ENCODE results near the gene EFL1. TPM values are rescaled to one million over a fixed set of nuclear protein-coding genes. Genes with fewer than 3 reads are reported as not detected.
A peak's percentile ranks its signal among the peaks of the same experiment; 100 is the strongest.

The EFL1 gene
- total and polyA plus RNA-seq, 3 experiments from 2014 or later = 18.3 to 22.2 (median 22.1) TPM

GRCh38 chr15:82138306-82138705 lies 124.2 kb downstream of the EFL1 start:
- Histone ChIP-seq H3K9me3 (ENCODE audit: low read length) (no peaks in the 10 kb centered on the region), H3K27me3 (ENCODE audit: insufficient read depth, low read length, poor library complexity, severe bottlenecking) (no peaks in the 10 kb centered on the region), H3K27ac (ENCODE audit: low read depth, low read length) (no peak overlapping the region), H3K4me3 (ENCODE audit: low read length) (no peak overlapping the region), H3K4me1 (ENCODE audit: insufficient read depth, low read length) (no peaks in the 10 kb centered on the region), H3K36me3 (ENCODE audit: insufficient read depth, low read length) (peaks cover 6% of the 10 kb centered on the region)
- H3K4me3 Mint-ChIP-seq = no peak overlapping the region
- no peaks in the 10 kb centered on the region for H3K27me3 Mint-ChIP-seq
- H3K36me3 Mint-ChIP-seq = peaks cover 10 to 59% (median 32%) of the 10 kb centered on the region in 3 donors
- H3K9me3 Mint-ChIP-seq = no peaks in the 10 kb centered on the region
- ChIA-PET CTCF (no interaction called here), POLR2A (no interaction called here)
- no peak overlapping the region for H3K27ac Mint-ChIP-seq
- no peak for DNase-seq
- peaks cover 6 to 16% (median 6%) of the 10 kb centered on the region in 3 donors for H3K4me1 Mint-ChIP-seq

DNA sequence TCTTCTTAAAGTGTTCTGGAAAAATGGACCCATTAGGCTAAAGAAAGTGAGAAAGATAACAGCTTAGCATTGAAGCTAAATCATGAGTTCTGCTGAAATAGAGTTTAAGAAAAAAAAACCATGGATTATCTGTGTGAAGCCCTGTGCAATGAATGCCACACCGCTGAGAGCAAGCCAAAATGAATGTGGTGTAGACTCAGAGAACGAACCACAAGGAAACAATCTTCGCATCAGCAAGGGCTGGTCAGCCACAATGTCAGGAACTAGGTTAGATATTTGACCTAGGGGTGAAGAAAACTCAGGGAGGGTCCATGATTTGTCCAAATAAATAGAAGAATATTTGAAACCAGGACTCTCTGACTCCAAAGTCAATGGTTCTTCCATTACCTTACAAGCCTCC lies 125.3 kb downstream of the EFL1 start:
- DNase-seq = no peak
- H3K4me3 ChIP-seq (ENCODE audit: low read length) = no peak overlapping the region
- H3K4me1 ChIP-seq (ENCODE audit: insufficient read depth, low read length) = no peaks in the 10 kb centered on the region
- ChIA-PET CTCF (no interaction called here), POLR2A (no interaction called here)
- H3K27ac Mint-ChIP-seq = no peak overlapping the region
- H3K36me3 Mint-ChIP-seq = peaks cover 12 to 63% (median 31%) of the 10 kb centered on the region in 3 donors
- peaks cover 6% of the 10 kb centered on the region for H3K36me3 ChIP-seq (ENCODE audit: insufficient read depth, low read length)
- no peaks in the 10 kb centered on the region for H3K9me3 ChIP-seq (ENCODE audit: low read length)
- peaks cover 6 to 16% (median 6%) of the 10 kb centered on the region in 3 donors for H3K4me1 Mint-ChIP-seq
- no peaks in the 10 kb centered on the region for H3K9me3 Mint-ChIP-seq
- H3K27me3 Mint-ChIP-seq = no peaks in the 10 kb centered on the region
- H3K4me3 Mint-ChIP-seq = no peak overlapping the region
- no peaks in the 10 kb centered on the region for H3K27me3 ChIP-seq (ENCODE audit: insufficient read depth, low read length, poor library complexity, severe bottlenecking)
- H3K27ac ChIP-seq (ENCODE audit: low read depth, low read length) = no peak overlapping the region

DNA sequence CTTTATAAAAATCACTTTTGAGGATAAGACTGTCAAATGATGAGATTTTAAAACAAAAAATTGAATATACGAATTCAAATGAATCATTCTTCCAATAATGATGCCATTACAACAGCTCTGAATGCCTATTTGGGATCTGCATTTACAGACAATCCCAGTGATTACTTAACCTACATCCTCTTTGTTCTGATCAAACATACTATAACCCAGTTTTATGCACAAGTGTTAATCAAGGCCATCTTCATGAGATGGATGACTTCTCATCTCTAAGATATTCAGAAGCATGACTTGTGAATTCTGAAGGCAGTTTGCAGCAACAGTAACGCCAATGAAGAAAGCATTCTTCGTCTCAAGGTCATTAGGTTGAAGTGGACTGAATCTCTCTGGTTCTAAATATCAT lies 126.4 kb downstream of the EFL1 start:
- H3K4me3 Mint-ChIP-seq = no peak overlapping the region
- POLR2A ChIA-PET = no interaction called here
- CTCF ChIA-PET = no interaction called here

DNA sequence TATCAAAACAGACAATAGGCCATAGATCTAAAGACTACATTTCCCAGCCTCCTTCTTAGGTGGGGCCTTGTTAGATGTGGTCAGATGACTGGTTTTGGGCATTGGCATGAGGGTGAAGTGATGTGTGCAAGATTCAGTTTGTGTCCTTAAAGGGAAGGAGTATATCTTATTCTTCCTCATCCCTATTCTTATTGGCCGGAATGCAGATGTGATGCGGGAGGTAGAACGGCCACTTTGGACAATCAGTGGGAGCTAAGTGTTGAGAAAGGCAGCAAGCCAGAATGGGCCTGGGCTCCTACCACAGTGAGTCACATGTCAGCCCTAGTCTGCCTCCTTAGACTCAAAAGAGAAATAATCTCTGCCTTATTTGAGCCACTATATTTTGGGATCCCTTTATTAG lies 126.9 kb downstream of the EFL1 start:
- Mint-ChIP-seq H3K4me1 (peaks cover 6 to 12% (median 6%) of the 10 kb centered on the region in 3 donors), H3K27me3 (no peaks in the 10 kb centered on the region), H3K9me3 (no peaks in the 10 kb centered on the region), H3K27ac (peak overlapping the region in 1 of 8 donors; percentile 52), H3K4me3 (no peak overlapping the region), H3K36me3 (peaks cover 14 to 73% (median 29%) of the 10 kb centered on the region in 3 donors)
- H3K36me3 ChIP-seq (ENCODE audit: insufficient read depth, low read length) = peaks cover 6% of the 10 kb centered on the region
- no peaks in the 10 kb centered on the region for H3K4me1 ChIP-seq (ENCODE audit: insufficient read depth, low read length)
- DNase-seq = no peak
- no peaks in the 10 kb centered on the region for H3K9me3 ChIP-seq (ENCODE audit: low read length)
- no peaks in the 10 kb centered on the region for H3K27me3 ChIP-seq (ENCODE audit: insufficient read depth, low read length, poor library complexity, severe bottlenecking)
- CTCF ChIA-PET = no interaction called here
- POLR2A ChIA-PET = no interaction called here
- no peak overlapping the region for H3K27ac ChIP-seq (ENCODE audit: low read depth, low read length)
- H3K4me3 ChIP-seq (ENCODE audit: low read length) = no peak overlapping the region

More for the DNA sequence above, 126.4 kb downstream of the EFL1 start:
- Mint-ChIP-seq H3K27ac (no peak overlapping the region), H3K9me3 (no peaks in the 10 kb centered on the region), H3K36me3 (peaks cover 14 to 69% (median 29%) of the 10 kb centered on the region in 3 donors), H3K27me3 (no peaks in the 10 kb centered on the region), H3K4me1 (peaks cover 6 to 16% (median 6%) of the 10 kb centered on the region in 3 donors)
- no peaks in the 10 kb centered on the region for H3K9me3 ChIP-seq (ENCODE audit: low read length)
- H3K4me1 ChIP-seq (ENCODE audit: insufficient read depth, low read length) = no peaks in the 10 kb centered on the region
- no peak overlapping the region for H3K27ac ChIP-seq (ENCODE audit: low read depth, low read length)
- peaks cover 6% of the 10 kb centered on the region for H3K36me3 ChIP-seq (ENCODE audit: insufficient read depth, low read length)
- H3K27me3 ChIP-seq (ENCODE audit: insufficient read depth, low read length, poor library complexity, severe bottlenecking) = no peaks in the 10 kb centered on the region
- DNase-seq = no peak
- H3K4me3 ChIP-seq (ENCODE audit: low read length) = no peak overlapping the region

- Histone ChIP-seq H3K4me1 (ENCODE audit: insufficient read depth, low read length) (no peaks in the 10 kb centered on the region), H3K36me3 (ENCODE audit: insufficient read depth, low read length) (peaks cover 6% of the 10 kb centered on the region), H3K27me3 (ENCODE audit: insufficient read depth, low read length, poor library complexity, severe bottlenecking) (no peaks in the 10 kb centered on the region), H3K27ac (ENCODE audit: low read depth, low read length) (no peak overlapping the region), H3K4me3 (ENCODE audit: low read length) (no peak overlapping the region), H3K9me3 (ENCODE audit: low read length) (no peaks in the 10 kb centered on the region)
- no peak for DNase-seq
- ChIA-PET CTCF (no interaction called here), POLR2A (no interaction called here)
- Mint-ChIP-seq H3K9me3 (no peaks in the 10 kb centered on the region), H3K27me3 (no peaks in the 10 kb centered on the region), H3K4me3 (no peak overlapping the region), H3K27ac (no peak overlapping the region), H3K36me3 (peaks cover 18 to 85% (median 31%) of the 10 kb centered on the region in 3 donors), H3K4me1 (peaks cover 0 to under 1% (median 0%) of the 10 kb centered on the region in 3 donors)
These were observed 128.1 kb downstream of the EFL1 start for GRCh38 chr15:82134461-82134860.

DNA sequence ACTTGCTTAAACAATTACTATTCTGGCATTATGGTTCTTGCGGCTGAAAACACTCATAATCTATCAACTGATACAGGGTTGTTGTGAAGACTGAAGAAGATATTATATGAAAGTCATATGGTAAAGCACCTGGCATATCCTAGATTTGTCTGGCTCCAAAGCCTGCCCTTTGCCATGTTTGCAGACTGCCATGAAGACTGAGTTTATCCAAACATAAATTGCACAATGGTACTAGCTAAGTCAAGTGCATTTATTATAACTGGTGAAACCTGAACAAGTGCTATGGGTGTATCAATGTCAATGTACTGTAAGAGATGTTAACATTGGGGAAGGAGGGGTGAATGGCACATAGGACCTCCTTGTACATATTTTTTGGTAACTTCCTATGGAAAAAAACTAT lies 129.3 kb downstream of the EFL1 start:
- no peaks in the 10 kb centered on the region for H3K4me1 ChIP-seq (ENCODE audit: insufficient read depth, low read length)
- Mint-ChIP-seq H3K4me3 (no peak overlapping the region), H3K27ac (no peak overlapping the region), H3K4me1 (no peaks in the 10 kb centered on the region), H3K36me3 (peaks cover 14 to 86% (median 31%) of the 10 kb centered on the region in 3 donors), H3K27me3 (no peaks in the 10 kb centered on the region), H3K9me3 (no peaks in the 10 kb centered on the region)
- DNase-seq = no peak
- H3K4me3 ChIP-seq (ENCODE audit: low read length) = no peak overlapping the region
- no peak overlapping the region for H3K27ac ChIP-seq (ENCODE audit: low read depth, low read length)
- peaks cover 11% of the 10 kb centered on the region for H3K36me3 ChIP-seq (ENCODE audit: insufficient read depth, low read length)
- POLR2A ChIA-PET = no interaction called here
- no peaks in the 10 kb centered on the region for H3K9me3 ChIP-seq (ENCODE audit: low read length)
- CTCF ChIA-PET = no interaction called here
- no peaks in the 10 kb centered on the region for H3K27me3 ChIP-seq (ENCODE audit: insufficient read depth, low read length, poor library complexity, severe bottlenecking)

DNA sequence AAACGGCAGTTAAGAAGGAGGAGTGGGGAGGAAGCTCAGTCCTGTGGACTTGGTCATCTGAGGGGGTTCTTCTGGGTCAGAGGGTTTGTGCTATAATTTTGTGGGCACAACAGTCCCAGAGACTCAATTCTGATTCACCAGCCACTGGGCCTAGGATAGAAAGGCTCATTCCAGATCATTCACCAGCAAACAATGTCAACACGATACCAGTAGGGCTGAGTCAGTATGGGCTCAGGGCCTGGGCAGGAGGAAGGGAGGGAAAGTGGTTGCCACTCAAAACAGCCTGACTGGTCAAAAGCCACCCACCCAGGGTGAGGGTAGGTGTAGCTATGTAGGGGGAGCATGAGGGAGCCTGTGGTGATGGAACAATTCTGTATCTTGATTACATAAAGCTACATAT lies 129.8 kb downstream of the EFL1 start:
- H3K27me3 Mint-ChIP-seq = no peaks in the 10 kb centered on the region
- no peak overlapping the region for H3K4me3 Mint-ChIP-seq
- peaks cover 14 to 86% (median 28%) of the 10 kb centered on the region in 3 donors for H3K36me3 Mint-ChIP-seq
- no peaks in the 10 kb centered on the region for H3K4me1 ChIP-seq (ENCODE audit: insufficient read depth, low read length)
- peaks cover 8% of the 10 kb centered on the region for H3K36me3 ChIP-seq (ENCODE audit: insufficient read depth, low read length)
- no peak overlapping the region for H3K27ac ChIP-seq (ENCODE audit: low read depth, low read length)
- ChIA-PET POLR2A (no interaction called here), CTCF (no interaction called here)
- no peaks in the 10 kb centered on the region for H3K9me3 Mint-ChIP-seq
- no peaks in the 10 kb centered on the region for H3K27me3 ChIP-seq (ENCODE audit: insufficient read depth, low read length, poor library complexity, severe bottlenecking)
- no peaks in the 10 kb centered on the region for H3K4me1 Mint-ChIP-seq
- no peak overlapping the region for H3K4me3 ChIP-seq (ENCODE audit: low read length)
- H3K9me3 ChIP-seq (ENCODE audit: low read length) = no peaks in the 10 kb centered on the region
- H3K27ac Mint-ChIP-seq = peak overlapping the region in 1 of 8 donors; percentile 37
- DNase-seq = no peak

DNA sequence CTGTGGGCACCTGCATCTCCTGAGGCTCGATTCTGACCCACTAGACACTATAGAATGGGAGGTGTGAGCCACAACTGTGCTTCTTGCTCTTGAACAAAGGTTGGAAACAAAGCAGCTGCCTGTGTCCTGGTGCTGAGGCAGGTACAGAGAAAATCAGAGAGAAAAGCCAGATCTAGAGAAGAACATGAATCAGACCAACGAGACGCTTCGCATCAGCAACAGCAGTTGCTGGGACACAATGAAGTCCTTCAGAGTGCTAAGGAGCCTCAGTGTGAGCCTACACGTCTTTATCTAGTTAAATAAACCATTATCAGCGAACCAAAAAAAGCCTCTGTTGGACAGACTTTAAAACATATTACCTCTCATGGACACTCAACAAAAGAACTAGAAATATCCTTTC lies 130.4 kb downstream of the EFL1 start:
- Mint-ChIP-seq H3K4me3 (peak overlapping the region in 1 of 7 donors; percentile 23), H3K27me3 (no peaks in the 10 kb centered on the region), H3K36me3 (peaks cover 14 to 83% (median 26%) of the 10 kb centered on the region in 3 donors), H3K4me1 (no peaks in the 10 kb centered on the region), H3K9me3 (no peaks in the 10 kb centered on the region), H3K27ac (peak overlapping the region in 2 of 8 donors; percentile 66 to 81)
- no peak for DNase-seq
- Histone ChIP-seq H3K27ac (ENCODE audit: low read depth, low read length) (no peak overlapping the region), H3K4me1 (ENCODE audit: insufficient read depth, low read length) (no peaks in the 10 kb centered on the region), H3K36me3 (ENCODE audit: insufficient read depth, low read length) (peaks cover 5% of the 10 kb centered on the region), H3K4me3 (ENCODE audit: low read length) (no peak overlapping the region), H3K27me3 (ENCODE audit: insufficient read depth, low read length, poor library complexity, severe bottlenecking) (no peaks in the 10 kb centered on the region), H3K9me3 (ENCODE audit: low read length) (no peaks in the 10 kb centered on the region)
- CTCF ChIA-PET = no interaction called here
- POLR2A ChIA-PET = no interaction called here

DNA sequence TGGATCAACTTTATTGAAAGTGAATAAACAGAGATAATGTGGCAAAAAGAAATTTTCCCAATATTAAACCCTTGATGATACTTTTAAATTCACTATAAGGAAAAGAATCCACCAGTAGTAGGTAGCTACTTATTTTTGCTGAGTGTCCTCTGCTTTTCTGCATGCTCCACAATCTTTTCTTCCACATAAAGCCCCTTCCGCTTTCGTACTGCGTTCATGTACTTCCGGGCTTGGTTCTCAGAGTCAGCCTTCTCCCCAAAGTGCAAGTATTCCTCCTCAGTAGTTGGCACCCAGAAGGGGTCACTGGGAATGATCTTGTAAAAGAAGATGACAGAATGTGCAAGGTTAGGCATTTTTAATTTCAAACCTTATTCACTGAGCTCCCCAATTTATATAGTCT lies 132.3 kb downstream of the EFL1 start:
- no peak for DNase-seq
- no peaks in the 10 kb centered on the region for H3K4me1 ChIP-seq (ENCODE audit: insufficient read depth, low read length)
- peaks cover 5% of the 10 kb centered on the region for H3K36me3 ChIP-seq (ENCODE audit: insufficient read depth, low read length)
- H3K4me3 ChIP-seq (ENCODE audit: low read length) = no peak overlapping the region
- H3K9me3 Mint-ChIP-seq = no peaks in the 10 kb centered on the region
- peaks cover 8 to 80% (median 26%) of the 10 kb centered on the region in 3 donors for H3K36me3 Mint-ChIP-seq
- no peak overlapping the region for H3K4me3 Mint-ChIP-seq
- no peaks in the 10 kb centered on the region for H3K4me1 Mint-ChIP-seq
- peak overlapping the region in 1 of 8 donors; percentile 81 for H3K27ac Mint-ChIP-seq
- POLR2A ChIA-PET = no interaction called here
- no peak overlapping the region for H3K27ac ChIP-seq (ENCODE audit: low read depth, low read length)
- no peaks in the 10 kb centered on the region for H3K9me3 ChIP-seq (ENCODE audit: low read length)
- CTCF ChIA-PET = no interaction called here
- H3K27me3 ChIP-seq (ENCODE audit: insufficient read depth, low read length, poor library complexity, severe bottlenecking) = no peaks in the 10 kb centered on the region
- no peaks in the 10 kb centered on the region for H3K27me3 Mint-ChIP-seq

Data from CD8-positive, alpha-beta memory T cell (primary cell).